CD14-positive monocyte (primary cell): ENCODE results near the gene ROR1. TPM values are rescaled to one million over a fixed set of nuclear protein-coding genes. Genes with fewer than 3 reads are reported as not detected.

Source experiments
- DNase-seq, 3 donors: peaks; one replicate each; pipeline ENCODE4 v3.0.0-alpha.2; 2011 to 2022
- H2AFZ ChIP-seq: 2 replicates; pipeline ENCODE4 v1.6.0; 2012; ENCODE audit warnings: mild to moderate bottlenecking, low read depth, low read length, inconsistent platforms; ENCODE audit not compliant: insufficient read depth, poor library complexity, severe bottlenecking
- H3K27ac ChIP-seq, 2 donors: 1 replicate in 1 of 2; 2 replicates in 1 of 2; pipeline ENCODE4 v1.5.1; 2012 to 2013; ENCODE audit warnings: low read length in 2 of 2, control low read depth in 1 of 2, inconsistent platforms in 1 of 2, low read depth in 1 of 2, mild to moderate bottlenecking in 1 of 2
- H3K27me3 ChIP-seq, 2 donors: one replicate each; pipeline versions ENCODE4 v1.6.0 to v1.6.1; 2011 to 2013; ENCODE audit warnings: low read length in 2 of 2; ENCODE audit not compliant: control insufficient read depth in 2 of 2, insufficient read depth in 2 of 2
- H3K36me3 ChIP-seq, 2 donors: replicated peaks in 1 of 2; 1 replicate in 1 of 2; 2 replicates in 1 of 2; pipeline versions ENCODE4 v1.5.1 to v1.6.1; 2012 to 2013; ENCODE audit warnings: low read length in 2 of 2, control low read depth in 1 of 2, inconsistent platforms in 1 of 2, mild to moderate bottlenecking in 1 of 2; ENCODE audit not compliant: insufficient read depth in 2 of 2, control insufficient read depth in 1 of 2
- H3K4me1 ChIP-seq, 2 donors: 1 replicate in 1 of 2; 2 replicates in 1 of 2; pipeline versions ENCODE4 v1.5.1 to v1.6.1; 2012 to 2013; ENCODE audit warnings: low read length in 2 of 2, control low read depth in 1 of 2, inconsistent platforms in 1 of 2, mild to moderate bottlenecking in 1 of 2, moderate library complexity in 1 of 2; ENCODE audit not compliant: insufficient read depth in 2 of 2, control insufficient read depth in 1 of 2
- H3K4me2 ChIP-seq: replicated peaks from 2 replicates; pipeline ENCODE3; 2012; ENCODE audit warnings: low read length, moderate library complexity, mild to moderate bottlenecking; ENCODE audit not compliant: poor library complexity, severe bottlenecking; ENCODE audit errors: extremely low read depth
- H3K4me3 ChIP-seq, 3 experiments: fragments of 200-600 bp in 1 of 3; sonication (generic) in 1 of 3; replicated peaks in 1 of 3; 1 replicate in 2 of 3; 2 replicates in 1 of 3; pipeline ENCODE4 v1.5.1; 2011 to 2013; ENCODE audit warnings: low read length in 3 of 3, mild to moderate bottlenecking in 3 of 3, control low read depth in 2 of 3, low read depth in 2 of 3, inconsistent platforms in 1 of 3, moderate library complexity in 1 of 3
- H3K79me2 ChIP-seq: 2 replicates; pipeline ENCODE4 v1.6.0; 2012; ENCODE audit warnings: mild to moderate bottlenecking, control low read depth, inconsistent platforms, low read length, moderate library complexity; ENCODE audit not compliant: insufficient read depth
- H3K9ac ChIP-seq: 2 replicates; pipeline ENCODE4 v1.6.0; 2017; ENCODE audit warnings: low read length, mild to moderate bottlenecking; ENCODE audit not compliant: insufficient read depth, poor library complexity, severe bottlenecking
- H3K9me3 ChIP-seq, 2 donors: replicated peaks in 1 of 2; 1 replicate in 1 of 2; 2 replicates in 1 of 2; pipeline versions ENCODE4 v1.5.1 to v1.6.1; 2012 to 2013; ENCODE audit warnings: low read length in 2 of 2, control low read depth in 1 of 2; ENCODE audit not compliant: control insufficient read depth in 1 of 2, insufficient read depth in 1 of 2
- H4K20me1 ChIP-seq: 2 replicates; pipeline ENCODE4 v1.6.0; 2012; ENCODE audit warnings: mild to moderate bottlenecking, low read length, control low read depth, moderate library complexity; ENCODE audit not compliant: insufficient read depth
- H3K27ac Mint-ChIP-seq, 7 donors: one replicate each; pipeline ENCODE4 v1.8.0; 2020; ENCODE audit warnings: mild to moderate bottlenecking in 7 of 7, mixed read lengths in 7 of 7, moderate library complexity in 6 of 7, inconsistent platforms in 2 of 7
- H3K27me3 Mint-ChIP-seq, 3 donors: one replicate each; pipeline ENCODE4 v1.8.0; 2021 to 2022; ENCODE audit warnings: low read depth in 3 of 3, mild to moderate bottlenecking in 3 of 3, mixed read lengths in 3 of 3, moderate library complexity in 3 of 3, inconsistent platforms in 1 of 3
- H3K36me3 Mint-ChIP-seq, 2 donors: one replicate each; pipeline ENCODE4 v1.8.0; 2020; ENCODE audit warnings: mixed read lengths in 2 of 2, inconsistent platforms in 1 of 2, mild to moderate bottlenecking in 1 of 2
- H3K4me1 Mint-ChIP-seq: one replicate; pipeline ENCODE4 v1.8.0; 2020; ENCODE audit warnings: mild to moderate bottlenecking, mixed read lengths
- H3K4me3 Mint-ChIP-seq, 2 donors: one replicate each; pipeline ENCODE4 v1.8.0; 2020; ENCODE audit warnings: mild to moderate bottlenecking in 2 of 2, mixed read lengths in 2 of 2, moderate library complexity in 1 of 2
- H3K9me3 Mint-ChIP-seq, 7 donors: one replicate each; pipeline ENCODE4 v1.8.0; 2020 to 2022; ENCODE audit warnings: mixed read lengths in 7 of 7, mild to moderate bottlenecking in 6 of 7, moderate library complexity in 6 of 7, inconsistent platforms in 2 of 7
- CTCF ChIP-seq: fragments of 200-600 bp; IDR thresholded peaks from one replicate; pipeline ENCODE4 v1.8.0; 2022; ENCODE audit warnings: antibody characterized with exemption, mild to moderate bottlenecking
- WGBS: methylation state at CpG from one replicate; pipeline ENCODE4 v1.1.5; 2013; ENCODE audit warnings: missing lambda C conversion rate; ENCODE audit not compliant: insufficient coverage; 5-methylcytosine and 5-hydroxymethylcytosine counted together
- intact Hi-C, 2 donors: fragments of 100-400 bp; cut with micrococcal nuclease; formaldehyde crosslinking; loops; one replicate each; pipeline versions ENCODE4 v1.15.0 to v1.15.1; 2023
- polyA plus RNA-seq, 3 donors: library from polyadenylated mRNA; depleted of rRNA in 1 of 3; unstranded in 2 of 3; stranded (reverse) in 1 of 3; fragments of 300-500 nt in 2 of 3; fragments of >200 nt in 1 of 3; fragmentation: Illumina TruSeq in 2 of 3; gene quantifications; 1 replicate in 2 of 3; 2 replicates in 1 of 3; pipeline ENCODE4 v1.2.3, GENCODE V29; 2012 to 2021

Gene ROR1
- polyA plus RNA-seq, 3 donors = not detected

DNA sequence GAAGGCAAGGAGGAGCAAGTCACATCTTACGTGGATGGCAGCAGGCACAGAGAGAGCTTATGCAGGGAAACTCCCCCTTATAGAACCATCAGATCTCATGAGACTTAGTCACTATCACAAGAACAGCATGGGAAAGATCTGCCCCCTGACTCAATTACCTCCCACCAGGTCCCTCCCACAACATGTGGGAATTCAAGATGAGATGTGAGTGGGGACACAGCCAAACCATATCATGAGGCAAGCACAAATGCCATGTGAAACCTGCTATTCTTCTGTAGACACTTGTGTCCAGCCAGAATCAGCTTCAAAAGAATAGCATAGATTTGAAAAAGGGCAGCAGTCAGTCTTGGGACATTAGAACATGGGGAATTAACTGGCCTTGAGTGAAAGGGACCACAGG, 397.4 kb downstream of the ROR1 start:
- Histone ChIP-seq H3K4me3 (peak overlapping the region in 1 of 3 experiments; percentile 19), H3K36me3 (no peaks in the 10 kb centered on the region), H3K9ac (no peak overlapping the region), H3K4me2 (peak overlapping the region; percentile 15), H4K20me1 (no peaks in the 10 kb centered on the region), H3K9me3 (no peaks in the 10 kb centered on the region), H3K4me1 (peaks cover 12 to 13% of the 10 kb centered on the region in 2 donors), H3K79me2 (no peaks in the 10 kb centered on the region), H3K27me3 (no peaks in the 10 kb centered on the region), H3K27ac (no peak overlapping the region), H2AFZ (peak overlapping the region; percentile 25)
- TF ChIP-seq CTCF = no peak
- Mint-ChIP-seq H3K36me3 (no peaks in the 10 kb centered on the region), H3K27me3 (peaks cover 0 to 2% (median 0%) of the 10 kb centered on the region in 3 donors), H3K27ac (peak overlapping the region in 1 of 7 donors; percentile 59), H3K4me3 (no peak overlapping the region), H3K4me1 (peaks cover 21% of the 10 kb centered on the region), H3K9me3 (peaks cover 0 to 3% (median 0%) of the 10 kb centered on the region in 7 donors)
- WGBS = no CpG with 5 or more reads among the region's 1 CpG
- intact Hi-C loops = no loop called here
- peak in 1 of 3 donors; percentile 37 for DNase-seq

DNA sequence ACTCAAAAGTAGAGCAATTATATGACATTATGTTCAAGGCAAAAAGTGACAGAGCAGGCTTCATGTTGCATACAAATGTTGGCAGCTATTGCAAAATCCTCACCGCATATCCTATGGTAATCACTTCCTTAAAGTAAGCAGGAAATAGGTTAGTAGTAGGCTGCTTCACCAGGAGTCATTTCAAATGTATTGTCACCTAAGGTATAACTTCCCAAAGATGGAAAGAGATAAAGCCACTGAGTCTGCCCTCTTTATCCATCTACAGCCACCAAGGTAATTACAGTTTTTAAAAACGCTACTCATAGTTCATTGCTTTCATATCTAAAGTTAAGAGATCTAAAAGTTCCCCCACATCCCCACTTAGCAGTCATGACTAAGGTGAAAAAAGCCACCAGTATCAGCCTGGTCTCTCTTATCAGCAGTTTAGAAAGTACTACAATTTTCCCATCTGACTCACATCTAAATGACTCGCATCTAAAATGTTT, 398.0 kb downstream of the ROR1 start:
- Mint-ChIP-seq H3K27ac (peak overlapping the region in 4 of 7 donors; percentile 4 to 59 (median 32)), H3K9me3 (peaks cover 0 to 3% (median 0%) of the 10 kb centered on the region in 7 donors), H3K4me1 (peaks cover 27% of the 10 kb centered on the region), H3K27me3 (peaks cover 0 to 2% (median 0%) of the 10 kb centered on the region in 3 donors), H3K36me3 (no peaks in the 10 kb centered on the region), H3K4me3 (peak overlapping the region in 1 of 2 donors; percentile 62)
- Histone ChIP-seq H3K79me2 (no peaks in the 10 kb centered on the region), H4K20me1 (no peaks in the 10 kb centered on the region), H3K36me3 (no peaks in the 10 kb centered on the region), H3K9ac (no peak overlapping the region), H2AFZ (peak overlapping the region; percentile 25), H3K4me2 (peak overlapping the region; percentile 15), H3K27me3 (no peaks in the 10 kb centered on the region), H3K4me3 (peak overlapping the region in 1 of 3 experiments; percentile 19), H3K4me1 (peaks cover 12 to 13% of the 10 kb centered on the region in 2 donors), H3K27ac (no peak overlapping the region), H3K9me3 (no peaks in the 10 kb centered on the region)
- intact Hi-C loops = no loop called here
- DNase-seq = peak; percentile 27 to 67 (median 46)
- no peak for TF ChIP-seq CTCF
- no CpG with 5 or more reads among the region's 3 CpGs for WGBS
